ENCODE data around the gene THRSP.
"Not testable (repeated sequence)": the region's sequence is repeated elsewhere in the genome, so short reads cannot be mapped to it uniquely, and the experiment has no call there.

Gene THRSP

GRCh38 chr11:78038697-78039313, 24.9 kb upstream of the THRSP start:
- FAIRE-seq: no peak
- no peak for DNase-seq (ENCODE audit: insufficient read length, low spot score)
- TF ChIP-seq POLR2AphosphoS5 (IDR thresholded peaks at IDR 0.05; ENCODE audit: low read depth, low read length): no peak
- no peak for TF ChIP-seq SPI1 (IDR thresholded peaks at IDR 0.05; ENCODE audit: low read depth, low read length)
- TF ChIP-seq TAF1 (IDR thresholded peaks at IDR 0.05; ENCODE audit: low read depth, low read length): no peak
- TF ChIP-seq POLR2A (IDR thresholded peaks at IDR 0.05; ENCODE audit: low read depth, low read length): no peak
- no peak for TF ChIP-seq POU2F2 (IDR thresholded peaks at IDR 0.05; ENCODE audit: low read depth, low read length)
- TF ChIP-seq PAX5 (IDR thresholded peaks at IDR 0.05; ENCODE audit: insufficient read depth, low read length, severe bottlenecking): no peak

- FAIRE-seq: no peak
- TF ChIP-seq PAX5 (IDR thresholded peaks at IDR 0.05; ENCODE audit: insufficient read depth, low read length, severe bottlenecking): no peak
- DNase-seq (ENCODE audit: insufficient read length, low spot score): no peak
Measured at GRCh38 chr11:78039391-78039918, 24.2 kb upstream of the THRSP start.

- FAIRE-seq: no peak
- DNase-seq (ENCODE audit: insufficient read length, low spot score): peak; percentile 37
- TF ChIP-seq PAX5 (IDR thresholded peaks at IDR 0.05; ENCODE audit: insufficient read depth, low read length, severe bottlenecking) (no peak), TAF1 (IDR thresholded peaks at IDR 0.05; ENCODE audit: low read depth, low read length) (no peak), POU2F2 (IDR thresholded peaks at IDR 0.05; ENCODE audit: low read depth, low read length) (no peak), POLR2A (IDR thresholded peaks at IDR 0.05; ENCODE audit: low read depth, low read length) (no peak), SPI1 (IDR thresholded peaks at IDR 0.05; ENCODE audit: low read depth, low read length) (no peak), POLR2AphosphoS5 (IDR thresholded peaks at IDR 0.05; ENCODE audit: low read depth, low read length) (no peak)
Measured at GRCh38 chr11:78039919-78040671, 23.6 kb upstream of the THRSP start.

GRCh38 chr11:78040691-78041379, 22.8 kb upstream of the THRSP start:
- TF ChIP-seq PAX5 (IDR thresholded peaks at IDR 0.05; ENCODE audit: insufficient read depth, low read length, severe bottlenecking): no peak
- TF ChIP-seq POLR2AphosphoS5 (IDR thresholded peaks at IDR 0.05; ENCODE audit: low read depth, low read length): no peak
- no peak for TF ChIP-seq SPI1 (IDR thresholded peaks at IDR 0.05; ENCODE audit: low read depth, low read length)
- no peak for TF ChIP-seq POLR2A (IDR thresholded peaks at IDR 0.05; ENCODE audit: low read depth, low read length)
- TF ChIP-seq POU2F2 (IDR thresholded peaks at IDR 0.05; ENCODE audit: low read depth, low read length): no peak
- TF ChIP-seq TAF1 (IDR thresholded peaks at IDR 0.05; ENCODE audit: low read depth, low read length): no peak
- no peak for FAIRE-seq
- no peak for DNase-seq (ENCODE audit: insufficient read length, low spot score)

GRCh38 chr11:78041380-78041719, 22.3 kb upstream of the THRSP start:
- not testable (repeated sequence) for DNase-seq (ENCODE audit: insufficient read length, low spot score); FAIRE-seq

GRCh38 chr11:78041843-78042440, 21.7 kb upstream of the THRSP start:
- FAIRE-seq: no peak
- DNase-seq (ENCODE audit: insufficient read length, low spot score): no peak
- TF ChIP-seq POLR2A (IDR thresholded peaks at IDR 0.05; ENCODE audit: low read depth, low read length): no peak
- no peak for TF ChIP-seq TAF1 (IDR thresholded peaks at IDR 0.05; ENCODE audit: low read depth, low read length)
- TF ChIP-seq POU2F2 (IDR thresholded peaks at IDR 0.05; ENCODE audit: low read depth, low read length): no peak
- no peak for TF ChIP-seq PAX5 (IDR thresholded peaks at IDR 0.05; ENCODE audit: insufficient read depth, low read length, severe bottlenecking)
- no peak for TF ChIP-seq SPI1 (IDR thresholded peaks at IDR 0.05; ENCODE audit: low read depth, low read length)
- TF ChIP-seq POLR2AphosphoS5 (IDR thresholded peaks at IDR 0.05; ENCODE audit: low read depth, low read length): no peak

GRCh38 chr11:78044706-78045105, 19.0 kb upstream of the THRSP start:
- TF ChIP-seq POLR2A (IDR thresholded peaks at IDR 0.05; ENCODE audit: low read depth, low read length) (no peak), SPI1 (IDR thresholded peaks at IDR 0.05; ENCODE audit: low read depth, low read length) (no peak), POLR2AphosphoS5 (IDR thresholded peaks at IDR 0.05; ENCODE audit: low read depth, low read length) (no peak), TAF1 (IDR thresholded peaks at IDR 0.05; ENCODE audit: low read depth, low read length) (no peak), PAX5 (IDR thresholded peaks at IDR 0.05; ENCODE audit: insufficient read depth, low read length, severe bottlenecking) (no peak), POU2F2 (IDR thresholded peaks at IDR 0.05; ENCODE audit: low read depth, low read length) (no peak)
- no peak for FAIRE-seq

GRCh38 chr11:78045851-78046485, 17.7 kb upstream of the THRSP start:
- no peak for TF ChIP-seq PAX5 (IDR thresholded peaks at IDR 0.05; ENCODE audit: insufficient read depth, low read length, severe bottlenecking)
- no peak for TF ChIP-seq POU2F2 (IDR thresholded peaks at IDR 0.05; ENCODE audit: low read depth, low read length)
- no peak for TF ChIP-seq POLR2AphosphoS5 (IDR thresholded peaks at IDR 0.05; ENCODE audit: low read depth, low read length)
- no peak for TF ChIP-seq SPI1 (IDR thresholded peaks at IDR 0.05; ENCODE audit: low read depth, low read length)
- no peak for TF ChIP-seq POLR2A (IDR thresholded peaks at IDR 0.05; ENCODE audit: low read depth, low read length)
- no peak for TF ChIP-seq TAF1 (IDR thresholded peaks at IDR 0.05; ENCODE audit: low read depth, low read length)
- DNase-seq (ENCODE audit: insufficient read length, low spot score): peak; percentile 87
- peak; percentile 74 for FAIRE-seq

More at GRCh38 chr11:78044706-78045105, 19.0 kb upstream of the THRSP start:
- DNase-seq (ENCODE audit: insufficient read length, low spot score): no peak

GRCh38 chr11:78046486-78046854, 17.2 kb upstream of the THRSP start:
- no peak for TF ChIP-seq POU2F2 (IDR thresholded peaks at IDR 0.05; ENCODE audit: low read depth, low read length)
- no peak for TF ChIP-seq POLR2AphosphoS5 (IDR thresholded peaks at IDR 0.05; ENCODE audit: low read depth, low read length)
- no peak for TF ChIP-seq PAX5 (IDR thresholded peaks at IDR 0.05; ENCODE audit: insufficient read depth, low read length, severe bottlenecking)
- TF ChIP-seq POLR2A (IDR thresholded peaks at IDR 0.05; ENCODE audit: low read depth, low read length): no peak
- TF ChIP-seq SPI1 (IDR thresholded peaks at IDR 0.05; ENCODE audit: low read depth, low read length): no peak
- TF ChIP-seq TAF1 (IDR thresholded peaks at IDR 0.05; ENCODE audit: low read depth, low read length): no peak
- FAIRE-seq (no peak), DNase-seq (ENCODE audit: insufficient read length, low spot score) (no peak)
